Ishikawa (cell line): ENCODE measurements around the gene ITGB8.

Source experiments
- CEBPB ChIP-seq: IDR thresholded peaks from 2 replicates; pipeline ENCODE4 v1.6.1; 2012
- FOXM1 ChIP-seq: IDR thresholded peaks from 2 replicates; pipeline ENCODE4 v1.6.1; 2012; ENCODE audit warnings: low read depth, borderline replicate concordance
- TAF1 ChIP-seq: IDR thresholded peaks from 2 replicates; pipeline ENCODE4 v1.6.1; 2012; ENCODE audit warnings: low read depth, mild to moderate bottlenecking
- ZBTB7A ChIP-seq: IDR thresholded peaks from 2 replicates; pipeline ENCODE4 v1.6.1; 2012; ENCODE audit warnings: low read depth

DNA sequence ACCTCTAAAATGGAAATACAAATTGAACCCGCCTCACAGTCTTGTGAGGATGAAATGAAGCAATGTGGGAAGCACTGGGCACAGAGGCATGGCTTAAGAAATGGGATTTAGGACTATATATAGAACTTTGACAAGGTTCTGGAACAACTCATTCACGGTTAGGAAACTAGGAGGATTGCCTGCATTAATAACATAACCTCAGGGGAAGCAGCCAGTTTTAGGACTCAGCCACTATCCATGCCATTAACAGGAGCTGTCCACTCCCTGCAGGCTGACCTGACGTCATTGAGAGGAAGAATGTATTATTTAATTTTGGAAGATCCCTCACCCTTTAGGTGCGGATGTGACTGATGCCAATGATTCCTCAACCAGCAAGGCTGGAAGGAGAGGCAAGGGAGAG is 34.8 kb downstream of the ITGB8 start:
- TF ChIP-seq CEBPB (no peak), ZBTB7A (no peak), TAF1 (no peak), FOXM1 (no peak)
